ENCODE results near the gene ZFAND3. TPM values are rescaled to one million over a fixed set of nuclear protein-coding genes. Genes with fewer than 3 reads are reported as not detected.

The ZFAND3 gene
- total RNA-seq, 1 donor from 2014 or later = 66.9 TPM

GRCh38 chr6:37800703-37801604 lies 18.6 kb upstream of the ZFAND3 start:
- no peaks in the 10 kb centered on the region for H3K27me3 Mint-ChIP-seq
- H3K4me3 Mint-ChIP-seq = no peak overlapping the region
- TF ChIP-seq, protein P1, sequence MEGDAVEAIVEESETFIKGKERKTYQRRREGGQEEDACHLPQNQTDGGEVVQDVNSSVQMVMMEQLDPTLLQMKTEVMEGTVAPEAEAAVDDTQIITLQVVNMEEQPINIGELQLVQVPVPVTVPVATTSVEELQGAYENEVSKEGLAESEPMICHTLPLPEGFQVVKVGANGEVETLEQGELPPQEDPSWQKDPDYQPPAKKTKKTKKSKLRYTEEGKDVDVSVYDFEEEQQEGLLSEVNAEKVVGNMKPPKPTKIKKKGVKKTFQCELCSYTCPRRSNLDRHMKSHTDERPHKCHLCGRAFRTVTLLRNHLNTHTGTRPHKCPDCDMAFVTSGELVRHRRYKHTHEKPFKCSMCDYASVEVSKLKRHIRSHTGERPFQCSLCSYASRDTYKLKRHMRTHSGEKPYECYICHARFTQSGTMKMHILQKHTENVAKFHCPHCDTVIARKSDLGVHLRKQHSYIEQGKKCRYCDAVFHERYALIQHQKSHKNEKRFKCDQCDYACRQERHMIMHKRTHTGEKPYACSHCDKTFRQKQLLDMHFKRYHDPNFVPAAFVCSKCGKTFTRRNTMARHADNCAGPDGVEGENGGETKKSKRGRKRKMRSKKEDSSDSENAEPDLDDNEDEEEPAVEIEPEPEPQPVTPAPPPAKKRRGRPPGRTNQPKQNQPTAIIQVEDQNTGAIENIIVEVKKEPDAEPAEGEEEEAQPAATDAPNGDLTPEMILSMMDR (conservative IDR thresholded peaks at IDR 0.05) = no peak
- no peaks in the 10 kb centered on the region for H3K9me3 Mint-ChIP-seq
- DNase-seq (ENCODE audit: extremely low spot score, unreplicated experiment) = no peak
- H3K4me1 Mint-ChIP-seq (ENCODE audit: unreplicated experiment) = no peaks in the 10 kb centered on the region
- peak overlapping the region; percentile 5 for H3K27ac Mint-ChIP-seq
- H3K36me3 Mint-ChIP-seq = no peaks in the 10 kb centered on the region

DNA sequence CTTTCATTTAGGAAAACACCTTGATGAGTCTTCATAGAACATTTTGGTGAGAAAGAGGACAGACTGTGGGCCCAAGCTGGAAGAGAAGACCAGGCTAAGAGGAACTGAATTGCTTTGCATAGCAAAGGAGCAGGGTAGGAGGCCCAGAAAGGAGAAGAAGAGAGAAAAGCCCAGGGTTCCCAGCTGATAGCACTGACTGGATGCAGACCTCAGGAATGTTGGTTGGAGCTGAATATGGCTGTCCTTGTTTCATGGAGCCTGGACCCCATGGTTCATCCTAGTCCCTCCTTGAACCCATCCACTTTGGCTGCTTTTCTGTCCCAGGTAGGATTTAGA lies 18.0 kb upstream of the ZFAND3 start:
- TF ChIP-seq, protein P1 (conservative IDR thresholded peaks at IDR 0.05) = no peak
- no peaks in the 10 kb centered on the region for H3K4me1 Mint-ChIP-seq (ENCODE audit: unreplicated experiment)
- no peaks in the 10 kb centered on the region for H3K9me3 Mint-ChIP-seq
- peak overlapping the region; percentile 5 for H3K27ac Mint-ChIP-seq
- no peak for DNase-seq (ENCODE audit: extremely low spot score, unreplicated experiment)
- no peaks in the 10 kb centered on the region for H3K36me3 Mint-ChIP-seq
- no peak overlapping the region for H3K4me3 Mint-ChIP-seq
- no peaks in the 10 kb centered on the region for H3K27me3 Mint-ChIP-seq

DNA sequence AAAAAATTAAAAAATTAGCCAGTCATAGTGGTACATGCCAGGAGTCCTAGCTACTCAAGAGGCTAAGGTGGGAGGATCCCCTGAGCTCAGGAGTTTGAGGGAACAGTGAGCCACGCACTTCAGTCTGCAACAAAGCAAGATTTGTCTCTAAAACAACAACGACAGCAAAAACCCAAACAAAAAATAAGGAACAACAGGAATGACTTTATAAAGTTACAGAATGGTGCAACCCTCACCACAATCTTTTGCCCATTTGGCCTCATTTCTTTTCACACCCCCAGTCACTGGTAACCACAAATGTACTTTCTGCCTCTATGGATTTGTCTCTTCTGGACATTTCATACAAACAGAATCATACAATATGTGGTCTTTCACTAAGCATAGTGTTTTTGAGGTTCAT lies 16.7 kb upstream of the ZFAND3 start:
- no peaks in the 10 kb centered on the region for H3K9me3 Mint-ChIP-seq
- H3K4me1 Mint-ChIP-seq (ENCODE audit: unreplicated experiment) = peaks cover 4% of the 10 kb centered on the region
- TF ChIP-seq, protein P1 (conservative IDR thresholded peaks at IDR 0.05) = no peak
- H3K27me3 Mint-ChIP-seq = no peaks in the 10 kb centered on the region
- no peak for DNase-seq (ENCODE audit: extremely low spot score, unreplicated experiment)
- no peak overlapping the region for H3K27ac Mint-ChIP-seq
- no peaks in the 10 kb centered on the region for H3K36me3 Mint-ChIP-seq
- H3K4me3 Mint-ChIP-seq = no peak overlapping the region

DNA sequence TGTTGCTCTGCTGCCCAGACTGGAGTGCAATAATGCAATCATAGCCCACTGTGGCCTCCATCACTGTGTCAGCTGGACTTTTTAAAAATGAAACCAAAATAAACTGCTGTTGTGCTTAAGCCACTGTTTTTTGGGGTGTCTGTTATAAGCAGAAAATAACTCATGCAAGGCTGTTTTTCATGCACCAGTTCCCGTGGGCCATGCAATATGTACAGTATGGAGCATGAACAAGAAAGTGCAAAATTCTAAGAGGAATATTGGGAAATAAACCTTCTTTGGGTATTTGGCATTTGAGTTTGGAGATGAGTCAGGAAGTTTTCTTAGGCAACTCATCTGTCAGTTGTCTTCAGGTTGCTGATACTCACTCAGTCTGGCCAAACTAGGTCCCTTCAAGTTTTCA lies 14.9 kb upstream of the ZFAND3 start:
- peaks cover 16% of the 10 kb centered on the region for H3K4me1 Mint-ChIP-seq (ENCODE audit: unreplicated experiment)
- H3K36me3 Mint-ChIP-seq = no peaks in the 10 kb centered on the region
- no peak overlapping the region for H3K4me3 Mint-ChIP-seq
- H3K27me3 Mint-ChIP-seq = peaks cover 4% of the 10 kb centered on the region
- no peaks in the 10 kb centered on the region for H3K9me3 Mint-ChIP-seq
- H3K27ac Mint-ChIP-seq = no peak overlapping the region
- no peak for DNase-seq (ENCODE audit: extremely low spot score, unreplicated experiment)
- TF ChIP-seq, protein P1 (conservative IDR thresholded peaks at IDR 0.05) = no peak

GRCh38 chr6:37806213-37806612 lies 13.3 kb upstream of the ZFAND3 start:
- H3K4me1 Mint-ChIP-seq (ENCODE audit: unreplicated experiment) = peaks cover 16% of the 10 kb centered on the region
- no peaks in the 10 kb centered on the region for H3K9me3 Mint-ChIP-seq
- H3K27me3 Mint-ChIP-seq = peaks cover 4% of the 10 kb centered on the region
- DNase-seq (ENCODE audit: extremely low spot score, unreplicated experiment) = no peak
- no peaks in the 10 kb centered on the region for H3K36me3 Mint-ChIP-seq
- TF ChIP-seq, protein P1 (conservative IDR thresholded peaks at IDR 0.05) = no peak
- no peak overlapping the region for H3K27ac Mint-ChIP-seq
- no peak overlapping the region for H3K4me3 Mint-ChIP-seq

Measured in type B pancreatic cell (in vitro differentiated cells).